22Rv1 (cell line): ENCODE measurements around the gene ZIC2.

Experiments
- H3K27ac ChIP-seq: fragments of 450-650 bp; 2 replicates; pipeline ENCODE4 v1.5.1; 2017
- CTCF ChIP-seq: fragments of 450-650 bp; IDR thresholded peaks from 2 replicates; pipeline ENCODE4 v1.5.1; 2017; ENCODE audit warnings: mild to moderate bottlenecking
- ZFX ChIP-seq: fragments of 450-650 bp; IDR thresholded peaks from 2 replicates; pipeline ENCODE4 v1.6.1; 2017; ENCODE audit warnings: antibody characterized with exemption, borderline replicate concordance

The ZIC2 gene

GRCh38 chr13:99989276-99990125, 7.9 kb downstream of the ZIC2 start:
- no peak for TF ChIP-seq ZFX
- no peak for TF ChIP-seq CTCF
- H3K27ac ChIP-seq, result no peak overlapping the region

- H3K27ac ChIP-seq, result no peak overlapping the region
- TF ChIP-seq ZFX, result no peak
- TF ChIP-seq CTCF, result no peak
Measured at GRCh38 chr13:99990126-99990977, 8.8 kb downstream of the ZIC2 start.

GRCh38 chr13:99991013-99991827, 9.6 kb downstream of the ZIC2 start:
- no peak overlapping the region for H3K27ac ChIP-seq
- TF ChIP-seq CTCF (no peak), ZFX (no peak)

GRCh38 chr13:99991828-99992775, 10.5 kb downstream of the ZIC2 start:
- H3K27ac ChIP-seq, result no peak overlapping the region
- TF ChIP-seq CTCF (no peak), ZFX (no peak)

GRCh38 chr13:99992949-99993351, 11.4 kb downstream of the ZIC2 start:
- TF ChIP-seq CTCF (no peak), ZFX (no peak)
- no peak overlapping the region for H3K27ac ChIP-seq
